Posterior vena cava (tissue), 2 donors: Measurements from ENCODE around the gene SEMA4A. TPM values are rescaled to one million over a fixed set of nuclear protein-coding genes. Genes with fewer than 3 reads are reported as not detected.
"Not testable (repeated sequence)": the region's sequence is repeated elsewhere in the genome, so short reads cannot be mapped to it uniquely, and the experiment has no call there.

ENCODE experiments used
- DNase-seq: peaks from one replicate; pipeline ENCODE4 v3.0.0-alpha.2; 2020; ENCODE audit warnings: low spot score
- intact Hi-C, 2 donors: fragments of 100-400 bp; cut with DNase I; formaldehyde crosslinking; loops; one replicate each; pipeline versions ENCODE4 v1.14.1 to v1.14.2; 2022 to 2023
- total RNA-seq, 2 donors: library from RNA; stranded (reverse); fragmentation: NEBNext Ultra II Directional; extraction: Animal tissue kit (Norgen Biotek cat#: 25700); gene quantifications; one replicate each; pipeline ENCODE4 v1.2.1, GENCODE V29; 2021
- donor health status: DM: yes; HTN: yes; CAD: no.
- donor health status: DM: yes; HTN: yes; CAD: no.

The SEMA4A gene
- total RNA-seq, 2 donors from 2014 or later: 5.8 to 8.0 TPM

GRCh38 chr1:156177919-156178654 lies 24.7 kb downstream of the SEMA4A start:
- intact Hi-C loops: no loop called here
- peak; percentile 25 for DNase-seq

- peak; percentile 20 for DNase-seq
- intact Hi-C loops: no loop called here
Measured at GRCh38 chr1:156180471-156180870, 27.1 kb downstream of the SEMA4A start.

GRCh38 chr1:156181391-156181924 lies 28.1 kb downstream of the SEMA4A start:
- intact Hi-C loops: not testable (repeated sequence)
- peak; percentile 40 for DNase-seq

GRCh38 chr1:156182010-156182779 lies 28.8 kb downstream of the SEMA4A start:
- DNase-seq: peak; percentile 15
- intact Hi-C loops: not testable (repeated sequence)

- intact Hi-C loops: not testable (repeated sequence)
Measured at GRCh38 chr1:156186347-156187177, 33.2 kb downstream of the SEMA4A start.

GRCh38 chr1:156190265-156190664 lies 36.9 kb downstream of the SEMA4A start:
- intact Hi-C loops: not testable (repeated sequence)
- peak; percentile 12 for DNase-seq

More at GRCh38 chr1:156186347-156187177, 33.2 kb downstream of the SEMA4A start:
- DNase-seq: not testable (repeated sequence)

- intact Hi-C loops: no loop called here
- DNase-seq: no peak
Measured at GRCh38 chr1:156191292-156191964, 38.0 kb downstream of the SEMA4A start.

- intact Hi-C loops: no loop called here
- DNase-seq: peak; percentile 58
Measured at GRCh38 chr1:156193208-156193487, 39.8 kb downstream of the SEMA4A start.

- DNase-seq: peak; percentile 98
- intact Hi-C loops: no loop called here
Measured at GRCh38 chr1:156193488-156194299, 40.3 kb downstream of the SEMA4A start, which contains the start of gene SLC25A44. Gene SLC25A44, plus strand, starts transcription at chr1:156194104. Its CDS starts 5,744 bp downstream, at chr1:156199848.

GRCh38 chr1:156194300-156194652 lies 40.9 kb downstream of the SEMA4A start:
- intact Hi-C loops: no loop called here

GRCh38 chr1:156195853-156196252 lies 42.5 kb downstream of the SEMA4A start:
- intact Hi-C loops: no loop called here
- DNase-seq: no peak

More at GRCh38 chr1:156194300-156194652, 40.9 kb downstream of the SEMA4A start:
- DNase-seq: no peak

GRCh38 chr1:156196445-156196844 lies 43.1 kb downstream of the SEMA4A start:
- DNase-seq: peak; percentile 16
- intact Hi-C loops: no loop called here

GRCh38 chr1:156198831-156199349 lies 45.5 kb downstream of the SEMA4A start:
- intact Hi-C loops: no loop called here
- no peak for DNase-seq

GRCh38 chr1:156200044-156200443 lies 46.7 kb downstream of the SEMA4A start:
- peak; percentile 61 for DNase-seq
- intact Hi-C loops: no loop called here

- DNase-seq: no peak
- intact Hi-C loops: no loop called here
Measured at GRCh38 chr1:156203331-156203730, 49.9 kb downstream of the SEMA4A start.

GRCh38 chr1:156204686-156205085 lies 51.3 kb downstream of the SEMA4A start:
- intact Hi-C loops: no loop called here
- peak; percentile 19 for DNase-seq

GRCh38 chr1:156211243-156211642 lies 57.9 kb downstream of the SEMA4A start:
- intact Hi-C loops: no loop called here
- peak; percentile 15 for DNase-seq

GRCh38 chr1:156212130-156212529 lies 58.7 kb downstream of the SEMA4A start:
- intact Hi-C loops: no loop called here
- DNase-seq: peak; percentile 56
